Cerebellar cortex (tissue), 1 donor: Measurements from ENCODE around the gene GPR27.

Source experiments
- DNase-seq: peaks from one replicate; pipeline ENCODE4 v3.0.0-alpha.2; 2015; ENCODE audit warnings: low spot score

The GPR27 gene

DNA sequence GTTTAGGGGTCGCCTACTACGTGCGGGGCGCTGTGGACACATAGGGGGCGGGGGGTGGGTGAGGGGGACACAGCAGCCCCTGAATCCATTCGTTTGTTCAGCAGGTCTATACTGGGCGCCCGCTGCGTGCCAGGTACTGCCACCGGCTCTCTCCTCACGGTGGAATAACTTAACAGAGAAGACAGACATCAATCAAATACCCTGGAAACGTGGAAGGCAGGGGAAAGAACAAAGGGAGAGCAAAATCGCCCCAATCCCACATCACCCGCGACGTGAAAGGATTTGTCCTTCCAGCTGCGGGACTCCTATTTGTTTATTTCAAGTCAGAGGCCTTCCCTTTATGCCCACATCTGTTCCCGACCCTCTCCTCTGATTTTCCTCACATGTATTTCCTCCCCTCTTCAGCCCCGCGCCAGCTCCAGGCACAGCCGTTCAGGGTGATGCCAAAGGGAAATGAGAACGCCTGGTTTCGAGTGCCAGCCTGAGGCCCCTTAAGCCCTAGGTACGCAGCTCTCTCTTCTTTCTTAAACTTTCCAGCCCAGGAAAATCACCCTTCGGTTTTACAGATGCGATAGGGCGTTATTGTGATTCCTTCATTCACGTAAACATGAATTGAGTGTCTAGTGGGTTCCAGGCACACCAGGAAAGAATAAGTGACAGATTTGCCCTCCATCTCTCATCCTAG is 32.0 kb downstream of the GPR27 start:
- DNase-seq, result no peak

DNA sequence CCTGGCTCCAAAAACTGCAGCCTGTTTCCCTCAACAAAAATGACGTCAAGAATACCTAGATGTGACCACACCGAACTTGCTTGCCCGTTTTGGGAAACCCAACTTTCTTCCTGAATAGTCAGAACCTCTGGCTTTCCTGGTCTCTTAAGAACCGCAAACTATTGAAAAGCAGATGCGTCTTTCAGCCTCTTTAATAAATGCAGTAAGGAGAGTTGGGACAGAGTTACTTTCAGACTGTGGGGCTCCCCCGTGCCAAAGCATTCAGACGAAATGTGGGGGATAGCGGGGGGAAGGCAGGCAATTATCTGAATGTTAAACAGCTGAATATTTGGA is 32.5 kb downstream of the GPR27 start:
- no peak for DNase-seq

DNA sequence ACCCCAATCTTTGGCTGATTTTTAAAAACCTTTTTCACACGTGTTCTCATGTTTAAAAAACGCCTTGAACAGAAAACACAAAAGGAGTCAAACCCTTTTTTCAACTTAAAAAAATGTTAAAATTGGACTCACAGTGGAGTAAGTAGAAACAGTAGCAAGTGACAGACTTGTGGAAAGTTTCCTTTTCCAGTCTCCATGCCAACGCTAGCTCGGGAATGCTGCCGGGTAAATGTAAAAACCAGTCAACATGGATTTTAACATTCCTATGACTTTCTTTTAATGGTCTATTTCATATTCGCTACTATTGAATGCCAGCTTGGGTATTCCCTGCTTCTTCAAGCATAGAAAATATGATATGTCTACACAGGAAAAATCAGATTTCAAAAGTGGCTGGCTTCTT is 32.9 kb downstream of the GPR27 start:
- no peak for DNase-seq

DNA sequence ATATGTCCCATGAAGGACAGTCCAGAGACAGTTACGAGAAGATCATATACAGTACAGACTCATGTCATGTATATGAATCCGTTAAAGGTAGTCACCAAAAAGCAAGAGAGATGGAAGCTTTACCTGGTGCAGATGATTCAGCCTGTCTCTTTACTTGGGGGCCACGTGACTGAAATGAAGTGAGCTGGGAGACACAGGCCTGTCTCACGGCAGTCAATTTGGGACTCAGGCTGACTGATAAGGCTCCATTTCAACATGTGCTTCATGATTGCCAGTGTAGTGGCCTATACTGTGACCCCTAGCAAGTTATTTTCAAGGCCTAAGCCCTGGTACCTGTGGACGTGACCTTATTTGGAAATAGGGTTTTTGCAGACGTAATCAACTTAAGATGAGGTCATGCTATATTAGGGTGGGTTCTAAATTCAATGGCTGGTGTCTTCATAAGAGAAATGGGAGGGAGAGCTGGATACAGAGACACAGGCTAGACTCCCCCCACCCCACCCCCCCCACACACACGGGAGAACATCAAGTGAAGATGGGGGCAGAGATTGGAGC is 34.3 kb downstream of the GPR27 start:
- no peak for DNase-seq

DNA sequence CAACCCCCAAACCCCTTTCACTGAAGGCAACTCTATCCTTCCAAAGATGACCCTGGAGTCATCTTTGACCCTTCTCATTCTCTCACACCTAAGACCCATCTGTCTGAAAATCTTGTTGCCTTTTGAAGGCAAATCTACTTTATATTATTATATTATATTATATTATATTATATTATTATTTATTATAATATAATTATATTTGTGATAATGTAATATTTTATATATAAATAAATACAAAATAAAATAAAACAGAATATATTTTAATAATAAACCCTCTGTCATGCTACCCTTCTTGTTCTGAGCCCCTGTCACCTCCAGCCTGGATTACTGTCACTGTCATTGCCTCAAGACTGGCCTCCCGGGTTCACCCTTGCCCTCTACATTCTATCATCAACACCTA is 36.3 kb downstream of the GPR27 start:
- no peak for DNase-seq

DNA sequence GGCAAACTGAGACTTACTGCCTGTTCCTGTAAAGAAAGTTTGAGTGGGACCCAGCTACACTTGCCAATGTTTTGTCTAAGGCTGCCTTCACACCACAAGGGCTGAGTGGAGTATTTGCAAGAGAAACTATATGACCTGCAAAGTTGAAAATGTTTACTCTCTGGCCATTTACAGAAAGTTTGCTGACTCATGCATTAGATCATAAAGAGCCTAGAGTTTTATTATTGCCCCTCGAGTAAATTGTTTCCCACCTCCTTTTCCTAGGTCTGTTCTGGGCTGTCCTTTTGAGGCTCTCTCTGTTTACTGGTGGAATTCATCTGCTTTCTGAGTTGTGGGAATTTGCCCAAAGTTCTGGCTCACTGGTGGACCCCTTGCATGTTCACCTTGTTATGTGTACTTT is 38.0 kb downstream of the GPR27 start:
- DNase-seq, result no peak

DNA sequence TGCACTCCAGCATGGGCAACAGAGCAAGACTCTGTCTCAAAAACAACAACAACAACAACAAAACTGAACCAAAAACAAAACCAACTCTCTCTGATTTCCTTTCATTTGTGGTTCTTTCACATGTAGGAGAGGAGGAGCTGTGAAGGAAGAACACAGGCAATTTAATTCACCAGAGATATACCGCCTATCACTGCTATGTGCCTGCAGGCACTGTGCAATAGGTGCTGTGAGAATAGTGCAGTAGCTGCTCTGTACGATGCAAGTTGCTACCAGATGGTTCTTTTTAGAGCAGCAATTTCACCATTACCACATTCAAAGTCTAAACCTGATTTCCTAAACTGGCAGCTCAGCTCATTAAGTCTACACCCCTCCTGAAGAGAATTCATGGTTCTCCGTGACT is 42.6 kb downstream of the GPR27 start:
- no peak for DNase-seq

DNA sequence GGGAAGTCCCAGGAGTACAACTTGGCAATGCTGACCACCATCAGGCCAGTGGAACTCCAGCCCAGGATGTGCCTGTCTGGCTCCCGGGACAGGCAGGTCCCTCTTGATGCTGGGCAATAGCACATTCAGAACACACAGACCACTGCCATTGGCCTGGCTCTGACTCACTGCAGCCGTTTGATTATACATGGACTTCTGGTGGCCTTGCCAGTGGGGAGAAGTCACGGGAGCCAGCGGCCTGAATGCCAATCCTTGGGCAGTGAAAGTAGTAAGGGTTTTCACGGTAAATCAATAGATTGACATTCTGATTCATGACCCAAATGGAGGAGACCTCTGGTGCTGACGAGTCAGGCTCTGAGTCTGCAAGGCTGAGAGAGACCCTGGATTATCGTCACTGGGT is 43.8 kb downstream of the GPR27 start:
- no peak for DNase-seq

DNA sequence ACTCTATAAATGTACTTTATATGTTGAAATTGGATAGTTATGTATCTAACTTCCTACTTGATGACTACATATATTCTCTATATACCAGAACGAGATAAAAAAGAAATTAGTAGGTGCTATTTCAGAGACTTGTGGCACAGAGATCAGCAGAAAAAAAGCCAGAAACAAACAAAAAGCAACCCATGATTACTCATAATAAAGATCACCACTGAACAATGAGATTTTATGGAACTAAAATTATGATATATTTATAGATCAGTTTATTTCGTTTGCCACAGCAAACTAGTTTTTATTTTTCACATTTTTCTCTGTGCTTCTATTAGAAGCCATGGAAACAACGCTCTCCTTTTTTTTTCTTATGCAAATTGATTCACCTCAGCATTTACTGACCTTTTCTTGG is 46.4 kb downstream of the GPR27 start:
- no peak for DNase-seq

DNA sequence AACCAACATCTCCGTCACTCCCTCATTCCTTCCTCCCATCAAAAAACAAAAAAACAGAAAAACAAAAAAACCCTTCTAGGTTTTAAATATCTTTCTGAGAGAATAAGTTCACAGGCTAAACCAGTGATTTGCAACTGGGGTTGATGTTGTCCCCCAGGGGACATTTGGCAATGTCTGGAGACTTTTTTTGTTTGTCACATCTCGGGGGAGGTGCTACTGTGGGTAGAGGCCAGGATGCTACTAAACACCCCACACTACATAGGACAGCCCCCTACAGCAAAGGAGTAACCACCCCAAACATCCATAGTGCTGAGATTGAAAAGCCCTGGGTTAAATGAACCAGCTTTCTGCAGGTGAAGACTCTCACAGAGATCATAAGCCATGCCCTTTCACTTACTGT is 48.3 kb downstream of the GPR27 start:
- no peak for DNase-seq

DNA sequence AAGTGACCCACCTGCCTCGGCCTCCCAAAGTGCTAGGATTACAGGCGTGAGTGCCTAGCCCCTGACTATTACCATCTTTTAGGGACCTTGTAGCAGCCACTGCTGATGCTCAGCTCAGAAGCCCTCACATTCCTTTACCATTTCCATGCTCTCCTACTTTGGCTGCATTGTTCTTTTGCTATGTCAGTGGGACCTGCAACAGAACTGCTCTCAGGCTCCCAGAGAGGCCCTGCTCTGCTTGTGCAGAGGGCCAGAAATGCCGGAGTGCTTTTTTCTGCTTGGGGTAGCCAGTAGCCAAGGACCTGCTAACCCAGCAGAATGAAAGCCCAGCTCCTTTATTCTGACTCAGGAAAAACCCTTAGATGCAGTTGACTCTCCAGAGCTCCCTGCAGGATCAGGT is 49.6 kb downstream of the GPR27 start:
- DNase-seq, result no peak

DNA sequence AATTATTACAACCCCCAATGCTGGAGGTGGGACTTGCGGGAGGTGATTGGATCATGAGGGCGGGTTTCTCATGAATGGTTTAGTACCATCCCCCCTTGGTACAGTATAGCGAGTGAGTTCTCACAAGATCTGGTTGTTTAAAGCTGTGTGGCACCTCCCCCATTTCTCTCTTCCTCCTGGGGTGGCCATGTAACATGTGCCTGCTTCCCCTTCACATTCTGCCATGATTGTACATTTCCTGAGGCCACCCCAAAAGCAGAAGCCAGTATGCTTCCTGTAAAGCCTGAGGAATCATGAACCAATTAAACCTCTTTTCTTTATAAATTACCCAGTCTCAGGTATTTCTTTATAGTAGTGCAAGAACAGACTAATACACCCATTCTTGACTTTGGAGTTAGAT is 51.5 kb downstream of the GPR27 start:
- no peak for DNase-seq

DNA sequence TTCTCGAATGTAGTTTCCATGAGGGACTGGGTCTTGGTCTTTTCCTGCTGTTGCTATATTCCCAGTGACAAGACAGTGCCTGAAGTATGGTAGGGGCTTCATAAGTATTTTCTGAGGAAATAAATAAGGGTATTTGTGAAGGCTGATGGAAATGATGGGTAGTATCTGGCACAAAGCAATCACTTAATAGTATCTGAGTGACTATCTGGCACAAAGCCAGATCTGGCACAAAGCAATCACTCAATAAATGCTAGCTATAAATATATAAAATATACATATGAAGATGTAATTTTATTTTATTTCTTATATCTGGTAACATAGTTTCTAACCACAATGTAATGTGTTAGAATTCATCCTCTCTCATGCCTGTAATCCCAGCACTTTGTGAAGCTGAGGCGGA is 52.0 kb downstream of the GPR27 start:
- no peak for DNase-seq
